Measurements from ENCODE around the gene C10orf105. TPM values are rescaled to one million over a fixed set of nuclear protein-coding genes. Genes with fewer than 3 reads are reported as not detected.

C10orf105 gene
- total RNA-seq, 2 experiments from 2014 or later = 0.09 to 0.15 TPM

- intact Hi-C loops (cut with micrococcal nuclease; ENCODE audit: unreplicated experiment) = loop anchor here (1.0 to 5.0 kb wide), 4 partner anchors 33 to 381 kb away; no protein-coding TSS in a partner anchor
- POLR2A ChIA-PET = interaction anchor here (0.5 to 1.6 kb wide), 4 partner anchors 12 to 319 kb away, joined by 3 to 4 read pairs (median 3); no protein-coding TSS in a partner anchor
- no peaks in the 10 kb centered on the region for H3K36me3 ChIP-seq (ENCODE audit: insufficient read depth, low read length)
- H3K79me2 ChIP-seq (ENCODE audit: insufficient read depth, low read depth, low read length) = no peaks in the 10 kb centered on the region
- DNase-seq (ENCODE audit: low spot score) = no peak
- peaks cover 46% of the 10 kb centered on the region for H3K4me1 ChIP-seq (ENCODE audit: insufficient read depth, low read length, poor library complexity, severe bottlenecking)
- H4K20me1 ChIP-seq (ENCODE audit: insufficient read depth, low read length) = no peaks in the 10 kb centered on the region
- H3K9me3 ChIP-seq (ENCODE audit: low read length) = 0 out of 2 replicates have a peak, but pooled peaks cover 3% of the 10 kb centered on the region
- H3K27ac ChIP-seq (ENCODE audit: low read depth, low read length, poor library complexity, severe bottlenecking) = peak overlapping the region; percentile 56
- no peak overlapping the region for H3K4me3 ChIP-seq (ENCODE audit: low read depth, low read length, poor library complexity, severe bottlenecking)
- peak overlapping the region; percentile 69 for H3K4me2 ChIP-seq (ENCODE audit: low read length)
- BruUV-seq (replicated peaks) = no TSS peak
- CTCF ChIA-PET (ENCODE audit: unreplicated experiment) = interaction anchor here (1.0 to 1.5 kb wide), 4 partner anchors 11 to 78 kb away, joined by 3 to 4 read pairs (median 3); partner anchors contain the start of gene VSIR
- no peaks in the 10 kb centered on the region for H3K9me2 ChIP-seq (ENCODE audit: insufficient read depth, low read length)
- H2AFZ ChIP-seq (ENCODE audit: low read length) = no peak overlapping the region
- no peak for TF ChIP-seq CTCF (conservative IDR thresholded peaks at IDR 0.05; ENCODE audit: low read length)
- no peak for TF ChIP-seq EZH2phosphoT487 (IDR thresholded peaks at IDR 0.05; ENCODE audit: borderline replicate concordance, low read depth, low read length)
Measured at GRCh38 chr10:71695502-71696476, 23.8 kb downstream of the C10orf105 start.

- Histone ChIP-seq H3K27ac (ENCODE audit: low read depth, low read length, poor library complexity, severe bottlenecking) (peak overlapping the region; percentile 56), H3K9me2 (ENCODE audit: insufficient read depth, low read length) (no peaks in the 10 kb centered on the region), H3K9me3 (ENCODE audit: low read length) (0 out of 2 replicates have a peak, but pooled peaks cover 3% of the 10 kb centered on the region), H2AFZ (ENCODE audit: low read length) (no peak overlapping the region), H3K4me1 (ENCODE audit: insufficient read depth, low read length, poor library complexity, severe bottlenecking) (peaks cover 46% of the 10 kb centered on the region), H3K4me3 (ENCODE audit: low read depth, low read length, poor library complexity, severe bottlenecking) (peak overlapping the region; percentile 17), H4K20me1 (ENCODE audit: insufficient read depth, low read length) (no peaks in the 10 kb centered on the region), H3K4me2 (ENCODE audit: low read length) (peak overlapping the region; percentile 69), H3K36me3 (ENCODE audit: insufficient read depth, low read length) (no peaks in the 10 kb centered on the region), H3K79me2 (ENCODE audit: insufficient read depth, low read depth, low read length) (no peaks in the 10 kb centered on the region)
- DNase-seq (ENCODE audit: low spot score) = peak; percentile 95
- no TSS peak for BruUV-seq (replicated peaks)
- intact Hi-C loops (cut with micrococcal nuclease; ENCODE audit: unreplicated experiment) = loop anchor here (2.0 to 5.0 kb wide), 2 partner anchors 46 to 72 kb away; no protein-coding TSS in a partner anchor
- CTCF ChIA-PET (ENCODE audit: unreplicated experiment) = interaction anchor here (0.5 to 1.6 kb wide), 5 partner anchors 9 to 79 kb away, joined by 3 to 6 read pairs (median 4); partner anchors contain the start of gene VSIR
- POLR2A ChIA-PET = interaction anchor here (1.0 to 1.1 kb wide), 3 partner anchors 18 to 62 kb away, joined by 3 read pairs; no protein-coding TSS in a partner anchor
- no peak for TF ChIP-seq CTCF (conservative IDR thresholded peaks at IDR 0.05; ENCODE audit: low read length)
- TF ChIP-seq EZH2phosphoT487 (IDR thresholded peaks at IDR 0.05; ENCODE audit: borderline replicate concordance, low read depth, low read length) = no peak
Measured at GRCh38 chr10:71694567-71694968, 25.0 kb downstream of the C10orf105 start.

Data from OCI-LY7 (cell line).